HCT116 (cell line): ENCODE results near the gene VLDLR. TPM values are rescaled to one million over a fixed set of nuclear protein-coding genes. Genes with fewer than 3 reads are reported as not detected.
A peak's percentile ranks its signal among the peaks of the same experiment; 100 is the strongest.

ENCODE experiments used
- ATAC-seq: fragments of 200-7000 bp; cut with Tn5 transposase; 2 replicates; pipeline ENCODE4 v1.9.1; 2020; ENCODE audit warnings: mild to moderate bottlenecking, moderate library complexity
- BruUV-seq: library from RNA; stranded (reverse); fragments of 400-500 nt; replicated peaks from 2 replicates; lab custom pipeline; 2021; lab: Mats Ljungman, UMichigan
- CTCF ChIA-PET: fragments of 300-600 bp; sonication (Branson Sonifier 250); formaldehyde crosslinking; loops from one replicate; lab custom pipeline; 2021; ENCODE audit warnings: antibody characterized with exemption; lab: Charles Lee
- POLR2A ChIA-PET: fragments of 300-600, 350-600 bp; sonication (Branson Sonifier 250); formaldehyde crosslinking; loops from one replicate; lab custom pipeline; 2021; ENCODE audit warnings: antibody characterized with exemption; lab: Charles Lee
- RAD21 ChIA-PET, 2 experiments: fragments of 300-600 bp; sonication (Branson Sonifier 250); formaldehyde crosslinking; loops; one replicate each; lab custom pipeline; 2023; ENCODE audit warnings: low total read pairs in 2 of 2; ENCODE audit not compliant: uncharacterized antibody in 2 of 2, unreplicated experiment in 2 of 2, low non-redundant PET in 1 of 2; lab: Charles Lee
- DNase-seq: peaks from one replicate; pipeline ENCODE4 v3.0.0-alpha.2; 2010; ENCODE audit warnings: low read depth, low spot score
- H2AFZ ChIP-seq: fragments of 200-600 bp; shearing (Covaris generic), sonication (generic); 2 replicates; pipeline ENCODE4 v1.6.1; 2017; ENCODE audit warnings: low read depth, mixed run types, mixed read lengths, antibody characterized with exemption, low read length; ENCODE audit not compliant: poor library complexity, severe bottlenecking
- H3K27ac ChIP-seq: 2 replicates; pipeline ENCODE4 v1.5.1; 2012; ENCODE audit warnings: low read depth, low read length
- H3K27me3 ChIP-seq: fragments of 200-600 bp; sonication (generic); 2 replicates; pipeline ENCODE4 v1.6.1; 2016; ENCODE audit warnings: mixed run types, low read length, mixed read lengths; ENCODE audit not compliant: insufficient read depth
- H3K36me3 ChIP-seq, 2 experiments: fragments of 200-500 bp in 1 of 2; fragments of 200-600 bp in 1 of 2; sonication (Bioruptor generic) in 1 of 2; sonication (generic) in 1 of 2; 2 replicates each; pipeline versions ENCODE4 v1.5.1 to v1.6.1; 2014 to 2016; ENCODE audit warnings: low read length in 2 of 2, inconsistent platforms in 1 of 2, mixed read lengths in 1 of 2, mixed run types in 1 of 2; ENCODE audit not compliant: insufficient read depth in 2 of 2, control insufficient read depth in 1 of 2
- H3K4me1 ChIP-seq, 2 experiments: fragments of 200-600 bp in 1 of 2; sonication (generic) in 1 of 2; 2 replicates each; pipeline versions ENCODE4 v1.5.1 to v1.6.1; 2012 to 2017; ENCODE audit warnings: low read length in 2 of 2, inconsistent platforms in 1 of 2, mild to moderate bottlenecking in 1 of 2, mixed read lengths in 1 of 2, mixed run types in 1 of 2, moderate library complexity in 1 of 2; ENCODE audit not compliant: insufficient read depth in 2 of 2, control insufficient read depth in 1 of 2
- H3K4me2 ChIP-seq: fragments of 200-600 bp; sonication (generic); 2 replicates; pipeline ENCODE4 v1.6.1; 2017; ENCODE audit warnings: mixed run types, low read length, mixed read lengths
- H3K4me3 ChIP-seq, 2 experiments: fragments of 200-600 bp in 1 of 2; sonication (generic) in 1 of 2; replicated peaks in 1 of 2; 2 replicates each; pipeline ENCODE4 v1.5.1; 2011 to 2016; ENCODE audit warnings: low read length in 2 of 2, control low read depth in 1 of 2, low read depth in 1 of 2, mild to moderate bottlenecking in 1 of 2, mixed read lengths in 1 of 2, mixed run types in 1 of 2
- H3K79me2 ChIP-seq: fragments of 200-600 bp; sonication (generic); 2 replicates; pipeline ENCODE4 v1.6.1; 2017; ENCODE audit warnings: mild to moderate bottlenecking, mixed run types, low read length, moderate library complexity, mixed read lengths; ENCODE audit not compliant: insufficient read depth
- H3K9ac ChIP-seq: fragments of 200-600 bp; sonication (generic); 2 replicates; pipeline ENCODE4 v1.6.1; 2016; ENCODE audit warnings: low read length, mixed read lengths
- H3K9me2 ChIP-seq: fragments of 200-600 bp; sonication (generic), shearing (Covaris generic); 2 replicates; pipeline ENCODE4 v1.6.1; 2017; ENCODE audit warnings: mixed run types, mild to moderate bottlenecking, moderate library complexity; ENCODE audit not compliant: insufficient read depth
- H3K9me3 ChIP-seq, 2 experiments: fragments of 200-500 bp in 1 of 2; fragments of 200-600 bp in 1 of 2; sonication (Bioruptor generic) in 1 of 2; sonication (generic) in 1 of 2; 2 replicates each; pipeline ENCODE4 v1.6.1; 2014 to 2017; ENCODE audit warnings: low read length in 2 of 2, mixed read lengths in 2 of 2, inconsistent platforms in 1 of 2, low read depth in 1 of 2, mild to moderate bottlenecking in 1 of 2, mixed run types in 1 of 2, moderate library complexity in 1 of 2; ENCODE audit not compliant: control insufficient read depth in 1 of 2, insufficient read depth in 1 of 2
- H4K20me1 ChIP-seq: fragments of 200-600 bp; sonication (generic), shearing (Covaris generic); 2 replicates; pipeline ENCODE4 v1.6.1; 2017; ENCODE audit warnings: mixed run types, mild to moderate bottlenecking, moderate library complexity; ENCODE audit not compliant: insufficient read depth
- ATF3 ChIP-seq: IDR thresholded peaks from 2 replicates; pipeline ENCODE4 v1.6.1; 2012
- CBX3 ChIP-seq: IDR thresholded peaks from 2 replicates; pipeline ENCODE4 v1.6.1; 2012; ENCODE audit warnings: low read depth
- CEBPB ChIP-seq: IDR thresholded peaks from 2 replicates; pipeline ENCODE4 v1.6.1; 2012; ENCODE audit warnings: low read depth
- EGR1 ChIP-seq: IDR thresholded peaks from 2 replicates; pipeline ENCODE4 v1.6.1; 2012; ENCODE audit warnings: low read depth
- ELF1 ChIP-seq: IDR thresholded peaks from 2 replicates; pipeline ENCODE4 v1.6.1; 2012; ENCODE audit warnings: low read depth, borderline replicate concordance
- EZH2 ChIP-seq: fragments of 200-600 bp; sonication (generic); IDR thresholded peaks from 2 replicates; pipeline ENCODE4 v1.6.1; 2017; ENCODE audit warnings: antibody characterized with exemption, mixed run types
- JUND ChIP-seq: IDR thresholded peaks from 2 replicates; pipeline ENCODE4 v1.6.1; 2012
- MAX ChIP-seq: IDR thresholded peaks from 2 replicates; pipeline ENCODE4 v1.6.1; 2012
- POLR2A ChIP-seq: IDR thresholded peaks from 2 replicates; pipeline ENCODE4 v1.7.0; 2011; ENCODE audit warnings: borderline replicate concordance; ENCODE audit not compliant: insufficient read depth, insufficient read length; ENCODE audit errors: extremely low read depth
- RAD21 ChIP-seq: IDR thresholded peaks from 2 replicates; pipeline ENCODE4 v1.6.1; 2012; ENCODE audit warnings: low read depth, mild to moderate bottlenecking
- REST ChIP-seq: IDR thresholded peaks from 2 replicates; pipeline ENCODE4 v1.6.1; 2012; ENCODE audit warnings: low read depth
- ZFX ChIP-seq: fragments of 450-650 bp; IDR thresholded peaks from 2 replicates; pipeline ENCODE4 v1.6.1; 2017
- ZNF274 ChIP-seq: fragments of 200-500 bp; sonication (Bioruptor generic); IDR thresholded peaks from 2 replicates; pipeline ENCODE4 v1.6.1; 2014; ENCODE audit warnings: mild to moderate bottlenecking, low read depth, low read length, inconsistent platforms
- intact Hi-C: fragments of 100-400 bp; cut with micrococcal nuclease; formaldehyde crosslinking; loops from 2 replicates; pipeline ENCODE4 v1.10.0; 2022
- total RNA-seq: library from RNA; stranded (reverse); gene quantifications from one replicate; pipeline ENCODE4 v1.2.1, GENCODE V29; 2021; ENCODE audit not compliant: unreplicated experiment

Gene VLDLR
- total RNA-seq, 1 experiment from 2014 or later: 0.17 TPM

GRCh38 chr9:2597483-2597882, 24.1 kb upstream of the VLDLR start:
- RAD21 ChIA-PET: no interaction called here
- intact Hi-C loops: no loop called here

GRCh38 chr9:2599896-2600295, 21.7 kb upstream of the VLDLR start:
- Histone ChIP-seq H3K4me2 (no peak overlapping the region), H4K20me1 (no peaks in the 10 kb centered on the region), H3K79me2 (no peaks in the 10 kb centered on the region), H3K9me3 (no peaks in the 10 kb centered on the region), H2AFZ (no peak overlapping the region), H3K4me3 (no peak overlapping the region), H3K9ac (no peak overlapping the region), H3K27me3 (peaks cover 36% of the 10 kb centered on the region), H3K4me1 (no peaks in the 10 kb centered on the region), H3K9me2 (no peaks in the 10 kb centered on the region), H3K27ac (no peak overlapping the region), H3K36me3 (no peaks in the 10 kb centered on the region)
- TF ChIP-seq RAD21 (no peak), ATF3 (no peak), CBX3 (no peak), EZH2 (no peak), POLR2A (no peak), REST (no peak), CEBPB (no peak), JUND (no peak), ZNF274 (no peak), MAX (no peak), ELF1 (no peak), ZFX (no peak), EGR1 (no peak)
- DNase-seq: no peak
- BruUV-seq: no TSS peak
- intact Hi-C loops: loop anchor here (10.0 kb wide), 1 partner anchor 465 kb away; no protein-coding TSS in a partner anchor
- ATAC-seq: no peak
- POLR2A ChIA-PET: no interaction called here
- CTCF ChIA-PET: no interaction called here
- RAD21 ChIA-PET: no interaction called here

More at GRCh38 chr9:2597483-2597882, 24.1 kb upstream of the VLDLR start:
- Histone ChIP-seq H3K4me3 (no peak overlapping the region), H4K20me1 (no peaks in the 10 kb centered on the region), H2AFZ (no peak overlapping the region), H3K9ac (no peak overlapping the region), H3K9me3 (no peaks in the 10 kb centered on the region), H3K4me2 (no peak overlapping the region), H3K79me2 (no peaks in the 10 kb centered on the region), H3K27ac (no peak overlapping the region), H3K27me3 (peaks cover 36% of the 10 kb centered on the region), H3K4me1 (no peaks in the 10 kb centered on the region), H3K9me2 (no peaks in the 10 kb centered on the region), H3K36me3 (no peaks in the 10 kb centered on the region)
- DNase-seq: no peak
- POLR2A ChIA-PET: no interaction called here
- no TSS peak for BruUV-seq
- CTCF ChIA-PET: no interaction called here
- ATAC-seq: 0 out of 2 replicates have a peak, but pooled peaks have one; percentile 30
- TF ChIP-seq RAD21 (peak; percentile 16; the same call in 1 of the 2 replicates), MAX (no peak)
